HG03457 (cell line): ENCODE data around the gene CCDC85A.

Experiments
- ATAC-seq: cut with Tn5 transposase; IDR thresholded peaks from one replicate; pipeline ENCODE4 v1.9.1; 2021; ENCODE audit warnings: moderate number of reproducible peaks; ENCODE audit not compliant: unreplicated experiment

CCDC85A gene

GRCh38 chr2:56234241-56234640 lies 50.5 kb downstream of the CCDC85A start:
- no peak for ATAC-seq

- no peak for ATAC-seq
Measured at GRCh38 chr2:56239030-56239429, 55.2 kb downstream of the CCDC85A start.

- no peak for ATAC-seq
Measured at GRCh38 chr2:56239437-56239836, 55.6 kb downstream of the CCDC85A start.

GRCh38 chr2:56240210-56240609 lies 56.4 kb downstream of the CCDC85A start:
- ATAC-seq, result no peak

GRCh38 chr2:56244506-56244905 lies 60.7 kb downstream of the CCDC85A start:
- no peak for ATAC-seq

- ATAC-seq, result no peak
Measured at GRCh38 chr2:56244911-56245530, 61.2 kb downstream of the CCDC85A start.

GRCh38 chr2:56248965-56249742 lies 65.4 kb downstream of the CCDC85A start:
- no peak for ATAC-seq

GRCh38 chr2:56250153-56250729 lies 66.5 kb downstream of the CCDC85A start:
- ATAC-seq, result no peak

GRCh38 chr2:56260415-56260814 lies 76.6 kb downstream of the CCDC85A start:
- no peak for ATAC-seq

- no peak for ATAC-seq
Measured at GRCh38 chr2:56262241-56262640, 78.5 kb downstream of the CCDC85A start.

- no peak for ATAC-seq
Measured at GRCh38 chr2:56263876-56264275, 80.1 kb downstream of the CCDC85A start.

GRCh38 chr2:56266761-56267414 lies 83.1 kb downstream of the CCDC85A start:
- ATAC-seq, result no peak

- ATAC-seq, result no peak
Measured at GRCh38 chr2:56267415-56267788, 83.6 kb downstream of the CCDC85A start.

- no peak for ATAC-seq
Measured at GRCh38 chr2:56268856-56269255, 85.1 kb downstream of the CCDC85A start.

- no peak for ATAC-seq
Measured at GRCh38 chr2:56271275-56271674, 87.5 kb downstream of the CCDC85A start.

- no peak for ATAC-seq
Measured at GRCh38 chr2:56285224-56285623, 101.4 kb downstream of the CCDC85A start.

- no peak for ATAC-seq
Measured at GRCh38 chr2:56286936-56287335, 103.1 kb downstream of the CCDC85A start.

- ATAC-seq, result no peak
Measured at GRCh38 chr2:56287508-56287907, 103.7 kb downstream of the CCDC85A start.

GRCh38 chr2:56287974-56288373 lies 104.2 kb downstream of the CCDC85A start:
- ATAC-seq, result no peak

- no peak for ATAC-seq
Measured at GRCh38 chr2:56288838-56289580, 105.2 kb downstream of the CCDC85A start.

GRCh38 chr2:56291711-56292110 lies 107.9 kb downstream of the CCDC85A start:
- no peak for ATAC-seq
